Upper lobe of left lung (tissue), 4 donors: ENCODE results near the gene AURKAIP1.

ENCODE experiments used
- POLR2A ChIP-seq, 4 donors: fragments of 450-650 bp; IDR thresholded peaks; one replicate each; pipeline ENCODE4 v1.5.1; 2016 to 2017; ENCODE audit warnings: antibody characterized with exemption in 4 of 4, mild to moderate bottlenecking in 2 of 4
- POLR2AphosphoS5 ChIP-seq, 2 donors: sonication (generic); formaldehyde crosslinking; IDR thresholded peaks; one replicate each; pipeline ENCODE4 v1.5.1; 2017; ENCODE audit warnings: antibody characterized with exemption in 2 of 2
- TF ChIP-seq, protein P1 (sequence below), 6 experiments: fragments of 450-650 bp in 4 of 6; fragments of 200-600 bp in 2 of 6; sonication (generic) in 2 of 6; IDR thresholded peaks; one replicate each; pipeline ENCODE4 v1.5.1; 2016 to 2019; ENCODE audit warnings: antibody characterized with exemption in 6 of 6

GRCh38 chr1:1332031-1332755, 42.8 kb downstream of the AURKAIP1 start:
- TF ChIP-seq POLR2A (IDR thresholded peaks at IDR 0.05) = no peak
- TF ChIP-seq, protein P1, sequence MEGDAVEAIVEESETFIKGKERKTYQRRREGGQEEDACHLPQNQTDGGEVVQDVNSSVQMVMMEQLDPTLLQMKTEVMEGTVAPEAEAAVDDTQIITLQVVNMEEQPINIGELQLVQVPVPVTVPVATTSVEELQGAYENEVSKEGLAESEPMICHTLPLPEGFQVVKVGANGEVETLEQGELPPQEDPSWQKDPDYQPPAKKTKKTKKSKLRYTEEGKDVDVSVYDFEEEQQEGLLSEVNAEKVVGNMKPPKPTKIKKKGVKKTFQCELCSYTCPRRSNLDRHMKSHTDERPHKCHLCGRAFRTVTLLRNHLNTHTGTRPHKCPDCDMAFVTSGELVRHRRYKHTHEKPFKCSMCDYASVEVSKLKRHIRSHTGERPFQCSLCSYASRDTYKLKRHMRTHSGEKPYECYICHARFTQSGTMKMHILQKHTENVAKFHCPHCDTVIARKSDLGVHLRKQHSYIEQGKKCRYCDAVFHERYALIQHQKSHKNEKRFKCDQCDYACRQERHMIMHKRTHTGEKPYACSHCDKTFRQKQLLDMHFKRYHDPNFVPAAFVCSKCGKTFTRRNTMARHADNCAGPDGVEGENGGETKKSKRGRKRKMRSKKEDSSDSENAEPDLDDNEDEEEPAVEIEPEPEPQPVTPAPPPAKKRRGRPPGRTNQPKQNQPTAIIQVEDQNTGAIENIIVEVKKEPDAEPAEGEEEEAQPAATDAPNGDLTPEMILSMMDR (IDR thresholded peaks at IDR 0.05) = no peak
- peak in 1 of 2 donors; percentile 3 for TF ChIP-seq POLR2AphosphoS5 (IDR thresholded peaks at IDR 0.05)
